H1 (cell line): ENCODE data around the gene COL27A1. TPM values are rescaled to one million over a fixed set of nuclear protein-coding genes. Genes with fewer than 3 reads are reported as not detected.

ENCODE experiments used
- CTCF ChIA-PET: fragments of 300-600 bp; sonication (Branson Sonifier 250); formaldehyde crosslinking; loops from one replicate; lab custom pipeline; 2021; ENCODE audit not compliant: partially characterized antibody; lab: Charles Lee
- POLR2A ChIA-PET: fragments of 300-600 bp; sonication (Branson Sonifier 250); formaldehyde crosslinking; loops from one replicate; lab custom pipeline; 2021; ENCODE audit warnings: inconsistent platforms; ENCODE audit not compliant: partially characterized antibody; lab: Charles Lee
- DNase-seq, 2 experiments: peaks; one replicate each; pipeline versions ENCODE4 v3.0.0 to v3.0.0-alpha.2; 2010 to 2022; ENCODE audit warnings: low spot score in 2 of 2, low read depth in 1 of 2, mixed read lengths in 1 of 2
- FAIRE-seq: peaks from 2 replicates; lab custom pipeline; 2011; peaks lifted over from hg19 to GRCh38; lab: Jason Lieb, UNC
- H2AFZ ChIP-seq: 2 replicates; pipeline ENCODE4 v1.8.1; 2012; ENCODE audit warnings: low read length, inconsistent platforms
- H2AK5ac ChIP-seq: 2 replicates; pipeline ENCODE4 v1.6.1; 2013; ENCODE audit warnings: low read depth, low read length
- H2BK120ac ChIP-seq: replicated peaks from 2 replicates; pipeline ENCODE3; 2013; ENCODE audit warnings: low read depth, low read length, inconsistent platforms
- H2BK12ac ChIP-seq: 2 replicates; pipeline ENCODE4 v1.6.1; 2013; ENCODE audit warnings: low read depth, low read length
- H2BK15ac ChIP-seq: 2 replicates; pipeline ENCODE4 v1.6.1; 2013; ENCODE audit warnings: low read length
- H2BK20ac ChIP-seq: 2 replicates; pipeline ENCODE4 v1.6.1; 2013; ENCODE audit warnings: low read length
- H2BK5ac ChIP-seq: 2 replicates; pipeline ENCODE4 v1.6.1; 2013; ENCODE audit warnings: low read depth, low read length
- H3K14ac ChIP-seq: 2 replicates; pipeline ENCODE4 v1.6.1; 2013; ENCODE audit warnings: inconsistent platforms; ENCODE audit not compliant: insufficient read length
- H3K18ac ChIP-seq: 2 replicates; pipeline ENCODE4 v1.6.1; 2013; ENCODE audit warnings: low read length; ENCODE audit errors: extremely low read depth
- H3K23ac ChIP-seq: 2 replicates; pipeline ENCODE4 v1.6.1; 2013; ENCODE audit warnings: inconsistent platforms; ENCODE audit not compliant: insufficient read length
- H3K23me2 ChIP-seq: 2 replicates; pipeline ENCODE4 v1.6.1; 2013; ENCODE audit warnings: low read depth, low read length
- H3K27ac ChIP-seq: 2 replicates; pipeline ENCODE4 v1.6.1; 2011; ENCODE audit warnings: low read depth, low read length, inconsistent platforms
- H3K27me3 ChIP-seq, 4 experiments: replicated peaks in 1 of 4; 1 replicate in 1 of 4; 2 replicates in 3 of 4; pipeline versions ENCODE4 v1.6.1 to v1.8.1; 2011 to 2013; ENCODE audit warnings: low read length in 3 of 4, mild to moderate bottlenecking in 3 of 4, inconsistent platforms in 2 of 4, mixed read lengths in 2 of 4, moderate library complexity in 1 of 4; ENCODE audit not compliant: control insufficient read depth in 3 of 4, insufficient read depth in 3 of 4; ENCODE audit errors: extremely low read depth in 1 of 4
- H3K36me3 ChIP-seq, 4 experiments: 2 replicates each; pipeline versions ENCODE4 v1.6.1 to v1.8.1; 2011 to 2013; ENCODE audit warnings: mild to moderate bottlenecking in 4 of 4, low read length in 3 of 4, moderate library complexity in 2 of 4, control low read depth in 1 of 4, inconsistent platforms in 1 of 4; ENCODE audit not compliant: insufficient read depth in 4 of 4, control insufficient read depth in 2 of 4
- H3K4ac ChIP-seq: replicated peaks from 2 replicates; pipeline ENCODE3; 2013; ENCODE audit warnings: low read length, low read depth, mixed read lengths, inconsistent platforms; ENCODE audit not compliant: insufficient read length
- H3K4me1 ChIP-seq, 4 experiments: replicated peaks in 1 of 4; 1 replicate in 1 of 4; 2 replicates in 3 of 4; pipeline versions ENCODE4 v1.6.1 to v1.8.1; 2011 to 2013; ENCODE audit warnings: low read length in 3 of 4, inconsistent platforms in 2 of 4, mixed read lengths in 1 of 4; ENCODE audit not compliant: insufficient read depth in 4 of 4, control insufficient read depth in 3 of 4
- H3K4me2 ChIP-seq, 2 experiments: 2 replicates each; pipeline versions ENCODE4 v1.6.1 to v1.8.1; 2011 to 2013; ENCODE audit warnings: low read depth in 2 of 2, low read length in 2 of 2, control low read depth in 1 of 2, inconsistent platforms in 1 of 2, mild to moderate bottlenecking in 1 of 2; ENCODE audit not compliant: insufficient read depth in 1 of 2
- H3K4me3 ChIP-seq, 4 experiments: fragments of 200-600, 300-600 bp in 1 of 4; sonication (generic), shearing (Covaris generic), sonication (Bioruptor Twin) in 1 of 4; 2 replicates each; pipeline versions ENCODE4 v1.5.1 to v1.8.1; 2011 to 2016; ENCODE audit warnings: low read length in 4 of 4, low read depth in 3 of 4, control low read depth in 2 of 4, inconsistent platforms in 2 of 4, mild to moderate bottlenecking in 2 of 4, mixed read lengths in 1 of 4, moderate library complexity in 1 of 4; ENCODE audit not compliant: insufficient read depth in 2 of 4; ENCODE audit errors: extremely low read depth in 1 of 4
- H3K56ac ChIP-seq: replicated peaks from 2 replicates; pipeline ENCODE3; 2013; ENCODE audit warnings: low read depth, mild to moderate bottlenecking, mixed read lengths, low read length, inconsistent platforms; ENCODE audit not compliant: insufficient read length
- H3K79me1 ChIP-seq: 2 replicates; pipeline ENCODE4 v1.6.1; 2013; ENCODE audit warnings: low read depth, low read length, control low read depth
- H3K79me2 ChIP-seq, 2 experiments: 2 replicates each; pipeline versions ENCODE4 v1.6.1 to v1.8.1; 2012 to 2013; ENCODE audit warnings: low read length in 2 of 2, mild to moderate bottlenecking in 2 of 2, inconsistent platforms in 1 of 2; ENCODE audit not compliant: insufficient read depth in 2 of 2, control insufficient read depth in 1 of 2
- H3K9ac ChIP-seq, 4 experiments: replicated peaks in 1 of 4; 1 replicate in 1 of 4; 2 replicates in 3 of 4; pipeline versions ENCODE4 v1.6.1 to v1.8.1; 2011 to 2013; ENCODE audit warnings: low read depth in 3 of 4, low read length in 3 of 4, control low read depth in 2 of 4, mild to moderate bottlenecking in 2 of 4, moderate library complexity in 2 of 4, inconsistent platforms in 1 of 4; ENCODE audit errors: extremely low read depth in 1 of 4
- H3K9me3 ChIP-seq, 2 experiments: 2 replicates each; pipeline versions ENCODE4 v1.6.1 to v1.8.1; 2012 to 2013; ENCODE audit warnings: mild to moderate bottlenecking in 2 of 2, moderate library complexity in 2 of 2, control low read depth in 1 of 2, inconsistent platforms in 1 of 2, low read depth in 1 of 2, low read length in 1 of 2, mixed read lengths in 1 of 2; ENCODE audit not compliant: insufficient read depth in 2 of 2
- H4K20me1 ChIP-seq, 2 experiments: replicated peaks in 1 of 2; 2 replicates each; pipeline versions ENCODE3 to v1.8.1; 2011 to 2013; ENCODE audit warnings: inconsistent platforms in 2 of 2, low read length in 2 of 2, mild to moderate bottlenecking in 1 of 2; ENCODE audit not compliant: insufficient read depth in 2 of 2, control insufficient read depth in 1 of 2
- H4K5ac ChIP-seq: 2 replicates; pipeline ENCODE4 v1.6.1; 2013; ENCODE audit warnings: low read length, low read depth, mixed read lengths, inconsistent platforms; ENCODE audit not compliant: insufficient read length
- H4K8ac ChIP-seq: 2 replicates; pipeline ENCODE4 v1.8.0; 2013; ENCODE audit warnings: mild to moderate bottlenecking, moderate library complexity, low read length, inconsistent platforms; ENCODE audit not compliant: insufficient read depth; ENCODE audit errors: extremely low read depth
- H4K91ac ChIP-seq: replicated peaks from 2 replicates; pipeline ENCODE3; 2013; ENCODE audit warnings: low read length, mixed read lengths, inconsistent platforms; ENCODE audit not compliant: insufficient read length
- RNF2 ChIP-seq: fragments of 200-900, 300-1000 bp; sonication (generic); IDR thresholded peaks from 2 replicates; pipeline ENCODE4 v1.7.1; 2016; ENCODE audit warnings: borderline replicate concordance, low read depth, mild to moderate bottlenecking, antibody characterized with exemption, low read length; ENCODE audit not compliant: poor library complexity, severe bottlenecking; ENCODE audit errors: missing control alignments
- SIX5 ChIP-seq: IDR thresholded peaks from 2 replicates; pipeline ENCODE4 v1.6.1; 2011; ENCODE audit warnings: mild to moderate bottlenecking, low read depth, low read length
- SUZ12 ChIP-seq: fragments of 200-600 bp; sonication (generic); IDR thresholded peaks from 2 replicates; pipeline ENCODE4 v1.6.1; 2012; ENCODE audit warnings: mild to moderate bottlenecking, inconsistent platforms, low read length, moderate library complexity, mixed read lengths
- WGBS, 2 experiments: shearing (Covaris generic) in 1 of 2; methylation state at CpG; one replicate each; pipeline versions ENCODE4 v1.1.6 to v1.1.7; 2013 to 2015; ENCODE audit warnings: low lambda C conversion rate in 2 of 2, mixed read lengths in 2 of 2, inconsistent platforms in 1 of 2, low coverage in 1 of 2, missing lambda C conversion rate in 1 of 2; ENCODE audit not compliant: insufficient replicate concordance in 2 of 2, insufficient coverage in 1 of 2, insufficient read length in 1 of 2; ENCODE audit errors: extremely low coverage in 1 of 2, missing lambda C conversion rate in 1 of 2; 5-methylcytosine and 5-hydroxymethylcytosine counted together
- polyA plus RNA-seq, 7 experiments: library from polyadenylated mRNA; depleted of rRNA in 3 of 7; stranded (reverse) in 5 of 7; unstranded in 2 of 7; fragments of >200 nt in 5 of 7; fragments of 200-250 nt in 2 of 7; gene quantifications; 1 replicate in 5 of 7; 2 replicates in 1 of 7; 4 replicates in 1 of 7; pipeline versions ENCODE4 v1.2.1 to v1.2.3, GENCODE V29; 2011 to 2013; ENCODE audit warnings: missing spikeins in 2 of 7, mixed read lengths in 2 of 7
- total RNA-seq: library from RNA; stranded (reverse); fragmentation: NEBNext Ultra II Directional; extraction: Animal tissue kit (Norgen Biotek cat#: 25700); gene quantifications from 2 replicates; pipeline ENCODE4 v1.2.1, GENCODE V29; 2021

COL27A1 gene
- total and polyA plus RNA-seq, 2 of the 8 experiments (the other 6 are each of a cell fraction or from before 2014, with no cell fraction given) = 15.1 to 22.8 TPM

GRCh38 chr9:114204265-114204664 is 48.9 kb downstream of the COL27A1 start:
- H3K9me3 ChIP-seq = no peaks in the 10 kb centered on the region
- H2AK5ac ChIP-seq = no peak overlapping the region
- H3K14ac ChIP-seq = no peak overlapping the region
- peaks cover 0 to 4% of the 10 kb centered on the region in 2 experiments for H4K20me1 ChIP-seq
- H3K27ac ChIP-seq = no peak overlapping the region
- H4K91ac ChIP-seq = no peak overlapping the region
- no peak overlapping the region for H3K9ac ChIP-seq
- H2BK120ac ChIP-seq = no peak overlapping the region
- H3K18ac ChIP-seq = no peak overlapping the region
- WGBS, 2 experiments = 88% methylated on average over 4 of the region's 4 CpGs; no CpG with 5 or more reads in 1 of the 2 experiments
- H3K79me1 ChIP-seq = no peaks in the 10 kb centered on the region
- no peak overlapping the region for H2BK12ac ChIP-seq
- H3K23ac ChIP-seq = no peak overlapping the region
- ChIA-PET POLR2A (no interaction called here), CTCF (interaction anchor here (1.0 to 3.4 kb wide), 9 partner anchors 19 to 121 kb away, joined by 3 to 12 read pairs (median 4); partner anchors contain the start of gene COL27A1)
- peaks cover 0 to 24% (median 6%) of the 10 kb centered on the region in 4 experiments; a peak in 4 of 7 replicates for H3K4me1 ChIP-seq
- H2BK15ac ChIP-seq = no peak overlapping the region
- no peak overlapping the region for H3K4ac ChIP-seq
- H3K4me3 ChIP-seq = no peak overlapping the region
- H3K27me3 ChIP-seq = no peaks in the 10 kb centered on the region
- no peak overlapping the region for H2BK5ac ChIP-seq
- no peaks in the 10 kb centered on the region for H3K23me2 ChIP-seq
- no peak overlapping the region for H2AFZ ChIP-seq
- H3K4me2 ChIP-seq = no peak overlapping the region
- DNase-seq = no peak
- no peak overlapping the region for H4K5ac ChIP-seq
- no peak overlapping the region for H2BK20ac ChIP-seq
- H3K36me3 ChIP-seq = no peaks in the 10 kb centered on the region
- no peak overlapping the region for H4K8ac ChIP-seq
- H3K79me2 ChIP-seq = no peaks in the 10 kb centered on the region
- FAIRE-seq = no peak
- no peak overlapping the region for H3K56ac ChIP-seq
- TF ChIP-seq SUZ12 (no peak), RNF2 (no peak), SIX5 (no peak)
